Activated T-cell treated with anti-CD3 and anti-CD28 coated beads, Interleukin-2, amount 50 U/mL, for 24 hours (primary cell): ENCODE results near the gene WDR48.
A peak's percentile ranks its signal among the peaks of the same experiment; 100 is the strongest.

Experiments used
- DNase-seq: peaks from one replicate; pipeline ENCODE4 v3.0.0-alpha.2; 2020
- H3K27ac Mint-ChIP-seq: 2 replicates; pipeline ENCODE4 v1.8.0; 2020; ENCODE audit warnings: mild to moderate bottlenecking, mixed read lengths
- H3K27me3 Mint-ChIP-seq: 2 replicates; pipeline ENCODE4 v1.8.0; 2020; ENCODE audit warnings: mixed read lengths
- H3K36me3 Mint-ChIP-seq: 2 replicates; pipeline ENCODE4 v1.8.0; 2020; ENCODE audit warnings: low read depth, mixed read lengths
- H3K4me1 Mint-ChIP-seq: 2 replicates; pipeline ENCODE4 v1.8.0; 2020; ENCODE audit warnings: low read depth, mixed read lengths
- H3K4me3 Mint-ChIP-seq: 2 replicates; pipeline ENCODE4 v1.8.0; 2020; ENCODE audit warnings: mild to moderate bottlenecking, moderate library complexity, mixed read lengths
- H3K9me3 Mint-ChIP-seq: 2 replicates; pipeline ENCODE4 v1.8.0; 2020; ENCODE audit warnings: mixed read lengths

WDR48 gene

DNA sequence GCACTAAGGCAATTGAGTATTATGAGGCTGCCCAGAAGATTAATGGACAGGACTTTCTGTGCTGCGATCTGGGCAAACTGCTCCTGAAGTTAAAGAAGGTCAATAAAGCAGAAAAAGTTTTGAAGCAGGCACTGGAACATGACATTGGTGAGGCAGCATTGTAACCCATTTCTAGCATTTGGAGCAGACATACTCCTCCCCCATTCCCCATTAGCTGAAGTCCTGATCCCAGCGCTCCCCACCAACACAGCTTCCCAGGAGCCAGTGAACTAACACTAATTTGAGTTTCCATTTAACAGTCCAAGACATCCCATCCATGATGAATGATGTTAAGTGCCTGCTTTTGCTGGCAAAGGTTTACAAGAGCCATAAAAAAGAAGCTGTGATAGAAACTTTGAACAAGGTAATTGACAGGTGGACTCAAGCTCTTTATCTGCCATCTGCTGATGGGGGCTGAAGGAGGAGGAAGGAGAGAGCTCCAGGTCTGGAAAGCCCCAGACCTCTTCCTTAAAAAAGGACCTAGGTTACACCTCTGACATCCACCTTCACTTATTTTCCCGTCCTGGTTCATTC lies 79.0 kb downstream of the WDR48 start:
- Mint-ChIP-seq H3K27me3 (no peaks in the 10 kb centered on the region), H3K4me3 (no peak overlapping the region), H3K36me3 (no peaks in the 10 kb centered on the region), H3K27ac (no peak overlapping the region), H3K9me3 (no peaks in the 10 kb centered on the region), H3K4me1 (peaks cover 20% of the 10 kb centered on the region)
- no peak for DNase-seq

DNA sequence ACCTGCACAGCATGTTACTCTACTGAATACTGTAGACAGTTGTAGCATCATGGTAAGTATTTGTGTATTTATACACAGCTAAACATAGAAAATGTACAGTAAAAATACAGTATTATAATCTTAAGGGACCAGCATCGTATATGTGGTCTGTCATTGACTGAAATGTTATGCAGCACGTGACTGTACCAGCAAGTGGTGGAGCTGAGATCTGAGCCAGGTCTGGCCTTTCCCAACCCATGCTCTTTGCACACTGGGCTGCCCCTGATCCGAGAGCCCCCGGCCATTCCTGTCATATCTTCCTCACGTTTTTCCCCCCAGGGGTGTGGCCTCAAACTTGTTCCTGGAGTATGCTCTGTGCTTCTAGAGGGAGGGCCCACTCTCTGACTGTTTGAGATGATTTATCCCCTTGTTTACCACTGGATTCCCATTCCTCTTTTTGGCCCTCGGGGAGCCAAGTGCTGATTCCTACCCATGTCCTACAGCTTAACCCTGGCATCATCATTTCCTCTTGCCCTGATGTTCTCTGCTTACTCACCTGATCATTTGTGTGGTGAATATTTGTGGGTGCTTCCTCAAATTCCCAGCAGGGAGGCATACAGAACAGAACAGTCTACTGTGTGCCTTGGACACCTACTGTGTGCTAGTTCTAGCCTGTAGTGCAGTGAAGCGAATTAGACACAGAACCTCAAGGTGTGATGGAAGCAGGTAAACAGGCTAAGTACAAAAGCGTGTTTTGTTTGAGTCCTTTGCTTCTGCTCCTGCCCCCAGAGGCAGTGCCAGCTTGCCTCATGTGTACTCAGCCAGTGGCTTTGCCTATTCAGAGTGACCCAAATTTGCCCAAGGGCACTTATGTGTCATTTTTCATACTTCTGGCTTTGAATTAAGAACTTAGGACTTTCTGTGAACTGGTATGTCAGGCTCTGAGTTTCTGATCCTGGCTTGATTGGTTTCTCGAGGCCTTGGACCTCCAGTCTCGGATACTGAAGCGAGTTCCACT lies 80.6 kb downstream of the WDR48 start:
- Mint-ChIP-seq H3K36me3 (peaks cover 4% of the 10 kb centered on the region), H3K4me3 (no peak overlapping the region), H3K27me3 (no peaks in the 10 kb centered on the region), H3K4me1 (peaks cover 12% of the 10 kb centered on the region), H3K9me3 (no peaks in the 10 kb centered on the region), H3K27ac (no peak overlapping the region)
- DNase-seq = no peak

DNA sequence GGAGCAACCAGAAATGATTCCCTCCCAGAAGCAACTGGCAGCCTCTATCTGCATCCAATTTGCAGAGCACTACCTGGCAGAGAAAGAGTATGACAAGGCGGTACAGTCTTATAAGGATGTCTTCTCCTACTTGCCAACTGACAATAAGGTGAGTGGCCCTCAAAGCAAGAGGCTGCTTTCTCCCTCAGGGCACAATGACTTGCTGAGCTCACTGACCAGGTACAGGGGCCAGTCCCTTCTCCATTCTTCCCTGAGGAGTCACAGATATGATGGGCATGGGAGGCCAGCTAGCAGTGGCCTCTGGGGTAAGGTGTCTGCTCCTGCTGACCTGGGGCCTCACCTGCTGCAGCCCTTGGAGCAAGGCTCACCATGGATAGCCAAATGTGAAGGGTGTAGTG lies 81.3 kb downstream of the WDR48 start:
- H3K4me3 Mint-ChIP-seq = no peak overlapping the region
- no peaks in the 10 kb centered on the region for H3K27me3 Mint-ChIP-seq
- DNase-seq = no peak
- H3K9me3 Mint-ChIP-seq = no peaks in the 10 kb centered on the region
- H3K36me3 Mint-ChIP-seq = peaks cover 9% of the 10 kb centered on the region
- no peak overlapping the region for H3K27ac Mint-ChIP-seq
- peaks cover 6% of the 10 kb centered on the region for H3K4me1 Mint-ChIP-seq

DNA sequence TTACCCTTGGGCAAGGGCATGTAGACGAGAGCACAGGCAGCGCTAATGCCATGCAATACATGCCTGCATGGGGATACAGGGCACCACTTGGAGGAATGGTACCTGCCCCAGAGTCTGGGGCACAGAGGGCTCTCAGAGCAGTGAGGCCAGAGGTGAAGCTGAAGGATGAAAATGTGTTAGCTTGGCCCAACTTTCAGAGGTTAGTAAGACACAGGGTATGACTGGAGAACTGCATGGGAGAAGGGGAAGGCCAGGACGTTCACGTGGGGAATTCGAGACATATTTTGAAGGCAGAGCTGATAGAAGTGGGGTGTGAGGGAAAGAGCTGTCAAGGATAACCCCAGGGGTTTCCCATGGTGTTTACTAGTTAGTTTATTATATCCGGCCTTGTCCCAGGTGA lies 82.0 kb downstream of the WDR48 start:
- Mint-ChIP-seq H3K36me3 (peaks cover 16% of the 10 kb centered on the region), H3K9me3 (no peaks in the 10 kb centered on the region), H3K4me1 (peaks cover 7% of the 10 kb centered on the region), H3K27ac (no peak overlapping the region), H3K4me3 (no peak overlapping the region), H3K27me3 (no peaks in the 10 kb centered on the region)
- DNase-seq = no peak

GRCh38 chr3:39134305-39134704 lies 82.5 kb downstream of the WDR48 start:
- no peak overlapping the region for H3K4me3 Mint-ChIP-seq
- no peaks in the 10 kb centered on the region for H3K9me3 Mint-ChIP-seq
- H3K27me3 Mint-ChIP-seq = no peaks in the 10 kb centered on the region
- peaks cover 20% of the 10 kb centered on the region for H3K36me3 Mint-ChIP-seq
- peaks cover 12% of the 10 kb centered on the region for H3K4me1 Mint-ChIP-seq
- DNase-seq = no peak
- no peak overlapping the region for H3K27ac Mint-ChIP-seq

GRCh38 chr3:39135170-39135805 lies 83.5 kb downstream of the WDR48 start:
- H3K9me3 Mint-ChIP-seq = no peaks in the 10 kb centered on the region
- H3K27me3 Mint-ChIP-seq = no peaks in the 10 kb centered on the region
- no peak for DNase-seq
- no peak overlapping the region for H3K27ac Mint-ChIP-seq
- no peak overlapping the region for H3K4me3 Mint-ChIP-seq
- peaks cover 29% of the 10 kb centered on the region for H3K36me3 Mint-ChIP-seq
- peaks cover 22% of the 10 kb centered on the region for H3K4me1 Mint-ChIP-seq

GRCh38 chr3:39136533-39137434 lies 85.0 kb downstream of the WDR48 start:
- H3K9me3 Mint-ChIP-seq = no peaks in the 10 kb centered on the region
- no peak overlapping the region for H3K4me3 Mint-ChIP-seq
- DNase-seq = no peak
- peaks cover 35% of the 10 kb centered on the region for H3K4me1 Mint-ChIP-seq
- H3K27me3 Mint-ChIP-seq = no peaks in the 10 kb centered on the region
- H3K36me3 Mint-ChIP-seq = peaks cover 44% of the 10 kb centered on the region
- H3K27ac Mint-ChIP-seq = no peak overlapping the region

- Mint-ChIP-seq H3K9me3 (no peaks in the 10 kb centered on the region), H3K27ac (peak overlapping the region; percentile 19), H3K4me1 (peaks cover 40% of the 10 kb centered on the region), H3K4me3 (no peak overlapping the region), H3K36me3 (peaks cover 51% of the 10 kb centered on the region), H3K27me3 (no peaks in the 10 kb centered on the region)
- no peak for DNase-seq
These were observed 85.7 kb downstream of the WDR48 start for GRCh38 chr3:39137435-39137936.

DNA sequence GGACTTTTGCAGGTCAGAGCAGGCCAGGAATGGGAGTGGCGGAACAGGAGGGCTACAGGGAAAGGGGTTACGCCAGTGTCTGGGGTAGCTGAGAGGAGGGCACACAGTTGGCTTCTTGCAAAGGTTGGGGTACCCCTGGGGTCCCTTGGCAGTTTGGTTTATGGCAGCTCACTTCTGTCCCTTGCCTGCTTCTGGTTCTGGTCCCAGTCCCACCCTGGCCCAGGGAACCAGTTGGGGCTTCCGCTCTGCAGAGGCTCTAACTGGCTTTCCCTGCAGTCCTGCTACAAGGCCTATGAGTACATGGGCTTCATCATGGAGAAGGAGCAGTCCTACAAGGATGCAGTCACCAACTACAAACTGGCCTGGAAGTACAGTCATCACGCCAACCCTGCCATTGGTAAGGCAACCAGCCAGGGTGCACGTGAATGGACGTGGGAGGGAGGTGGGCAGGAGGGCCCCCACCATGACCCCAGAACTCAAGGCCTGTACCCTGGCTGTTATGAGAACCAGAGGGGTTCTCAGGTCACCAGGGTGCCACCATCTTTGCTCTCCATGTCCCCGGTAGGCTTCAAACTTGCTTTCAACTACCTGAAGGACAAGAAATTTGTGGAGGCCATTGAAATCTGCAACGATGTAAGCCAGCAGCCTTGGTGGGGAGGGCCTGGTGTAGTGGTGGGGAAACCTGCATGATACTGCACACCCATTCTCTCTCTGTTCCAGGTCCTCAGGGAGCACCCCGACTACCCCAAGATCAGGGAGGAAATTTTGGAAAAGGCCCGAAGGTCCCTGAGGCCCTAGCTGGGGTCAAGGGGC lies 86.4 kb downstream of the WDR48 start:
- Mint-ChIP-seq H3K27ac (peak overlapping the region; percentile 79), H3K4me1 (peaks cover 47% of the 10 kb centered on the region), H3K9me3 (no peaks in the 10 kb centered on the region), H3K27me3 (no peaks in the 10 kb centered on the region), H3K36me3 (peaks cover 59% of the 10 kb centered on the region), H3K4me3 (no peak overlapping the region)
- DNase-seq = no peak

DNA sequence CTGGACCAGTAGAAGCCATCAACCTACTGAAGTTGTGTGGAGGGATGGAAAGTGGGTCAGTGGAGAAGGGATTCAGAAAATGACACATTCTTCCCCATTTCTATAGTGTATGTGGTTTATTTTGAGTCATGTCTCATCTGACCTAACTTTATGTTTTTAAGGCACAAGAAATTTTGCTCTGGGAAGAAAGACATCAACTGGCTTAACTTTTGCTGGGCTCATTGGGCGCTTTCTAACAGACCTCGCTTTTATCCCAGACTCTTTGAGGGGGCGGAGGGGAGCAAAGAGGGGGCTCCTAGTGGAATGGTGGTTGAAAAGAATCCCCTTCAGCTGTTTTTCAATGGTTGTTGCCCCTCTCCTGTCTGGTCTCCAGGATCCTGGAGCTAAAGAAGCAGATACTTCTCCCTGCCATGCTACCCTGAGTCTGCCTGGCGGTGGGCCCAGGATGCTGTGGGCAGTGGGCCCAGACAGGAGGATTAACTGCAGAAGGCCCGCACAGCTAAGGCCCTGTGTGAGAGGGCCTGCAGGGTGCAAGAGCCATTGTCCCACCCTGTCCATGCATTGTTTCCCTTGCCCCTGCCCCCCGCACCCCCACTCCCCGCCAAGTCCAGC lies 87.1 kb downstream of the WDR48 start:
- H3K27ac Mint-ChIP-seq = peak overlapping the region; percentile 79
- no peak for DNase-seq

GRCh38 chr3:39139442-39139841 lies 87.6 kb downstream of the WDR48 start:
- H3K9me3 Mint-ChIP-seq = no peaks in the 10 kb centered on the region
- DNase-seq = no peak
- H3K27me3 Mint-ChIP-seq = no peaks in the 10 kb centered on the region
- peaks cover 56% of the 10 kb centered on the region for H3K4me1 Mint-ChIP-seq
- no peak overlapping the region for H3K4me3 Mint-ChIP-seq
- peaks cover 71% of the 10 kb centered on the region for H3K36me3 Mint-ChIP-seq
- peak overlapping the region; percentile 71 for H3K27ac Mint-ChIP-seq

More for the DNA sequence above, 87.1 kb downstream of the WDR48 start:
- Mint-ChIP-seq H3K9me3 (no peaks in the 10 kb centered on the region), H3K4me1 (peaks cover 51% of the 10 kb centered on the region), H3K36me3 (peaks cover 66% of the 10 kb centered on the region), H3K27me3 (no peaks in the 10 kb centered on the region), H3K4me3 (no peak overlapping the region)

GRCh38 chr3:39140341-39140971 lies 88.6 kb downstream of the WDR48 start:
- no peak for DNase-seq
- Mint-ChIP-seq H3K4me3 (no peak overlapping the region), H3K4me1 (peaks cover 63% of the 10 kb centered on the region), H3K9me3 (no peaks in the 10 kb centered on the region), H3K27ac (peak overlapping the region; percentile 65), H3K27me3 (no peaks in the 10 kb centered on the region), H3K36me3 (peaks cover 81% of the 10 kb centered on the region)
